Body of pancreas (tissue), 4 donors: Measurements from ENCODE around the gene ZNF747. TPM values are rescaled to one million over a fixed set of nuclear protein-coding genes. Genes with fewer than 3 reads are reported as not detected.

ENCODE experiments used
- ATAC-seq: fragments of 150-250 bp; one replicate; pipeline ENCODE4 v1.9.1; 2016
- DNase-seq, 4 donors: peaks; one replicate each; pipeline ENCODE4 v3.0.0-alpha.2; 2019
- H3K27ac ChIP-seq, 4 donors: fragments of 200-600 bp; sonication (generic); 1 replicate in 3 of 4; 2 replicates in 1 of 4; pipeline versions ENCODE4 v1.5.1 to v1.6.1; 2016 to 2019; ENCODE audit warnings: mild to moderate bottlenecking in 1 of 4, mixed read lengths in 1 of 4, moderate library complexity in 1 of 4
- H3K27me3 ChIP-seq, 2 donors: fragments of 200-600 bp; sonication (generic); one replicate each; pipeline ENCODE4 v1.6.0; 2016; ENCODE audit warnings: mild to moderate bottlenecking in 1 of 2
- H3K36me3 ChIP-seq, 2 donors: fragments of 200-600 bp; sonication (generic); replicated peaks in 1 of 2; 2 replicates each; pipeline ENCODE4 v1.5.1; 2016; ENCODE audit warnings: low read depth in 2 of 2; ENCODE audit not compliant: insufficient read depth in 1 of 2
- H3K4me1 ChIP-seq: fragments of 200-600 bp; sonication (generic); one replicate; pipeline ENCODE4 v1.6.0; 2016
- H3K4me3 ChIP-seq, 2 donors: fragments of 200-600 bp; sonication (generic); 1 replicate in 1 of 2; 2 replicates in 1 of 2; pipeline ENCODE4 v1.5.1; 2016 to 2019
- H3K9me3 ChIP-seq, 3 donors: fragments of 200-600 bp; sonication (generic); 1 replicate in 2 of 3; 2 replicates in 1 of 3; pipeline ENCODE4 v1.5.1; 2016
- POLR2A ChIP-seq, 3 donors: fragments of 450-650 bp; IDR thresholded peaks; one replicate each; pipeline ENCODE4 v1.6.1; 2016; ENCODE audit warnings: antibody characterized with exemption in 3 of 3, mild to moderate bottlenecking in 2 of 3
- WGBS, 2 donors: methylation state at CpG; one replicate each; pipeline ENCODE4 v1.1.5; 2017; 5-methylcytosine and 5-hydroxymethylcytosine counted together
- intact Hi-C: fragments of 100-400 bp; cut with DNase I; formaldehyde crosslinking; loops from one replicate; pipeline ENCODE4 v1.15.1; 2023
- total RNA-seq, 2 donors: library from RNA; depleted of rRNA; stranded (reverse); fragments of >200 nt; gene quantifications; one replicate each; pipeline ENCODE4 v1.1.0, GENCODE V29; 2016
- TF ChIP-seq, protein P1 (sequence below), 7 experiments: fragments of 450-650 bp in 4 of 7; fragments of 200-600 bp in 3 of 7; sonication (generic) in 3 of 7; IDR thresholded peaks; one replicate each; pipeline ENCODE4 v1.5.1; 2016 to 2019; ENCODE audit warnings: antibody characterized with exemption in 7 of 7

ZNF747 gene
- total RNA-seq, 2 donors from 2014 or later, result 10.2 to 11.4 TPM

- WGBS, 2 donors, result 79 to 89% methylated on average over 3 of the region's 3 CpGs
- TF ChIP-seq, protein P1, sequence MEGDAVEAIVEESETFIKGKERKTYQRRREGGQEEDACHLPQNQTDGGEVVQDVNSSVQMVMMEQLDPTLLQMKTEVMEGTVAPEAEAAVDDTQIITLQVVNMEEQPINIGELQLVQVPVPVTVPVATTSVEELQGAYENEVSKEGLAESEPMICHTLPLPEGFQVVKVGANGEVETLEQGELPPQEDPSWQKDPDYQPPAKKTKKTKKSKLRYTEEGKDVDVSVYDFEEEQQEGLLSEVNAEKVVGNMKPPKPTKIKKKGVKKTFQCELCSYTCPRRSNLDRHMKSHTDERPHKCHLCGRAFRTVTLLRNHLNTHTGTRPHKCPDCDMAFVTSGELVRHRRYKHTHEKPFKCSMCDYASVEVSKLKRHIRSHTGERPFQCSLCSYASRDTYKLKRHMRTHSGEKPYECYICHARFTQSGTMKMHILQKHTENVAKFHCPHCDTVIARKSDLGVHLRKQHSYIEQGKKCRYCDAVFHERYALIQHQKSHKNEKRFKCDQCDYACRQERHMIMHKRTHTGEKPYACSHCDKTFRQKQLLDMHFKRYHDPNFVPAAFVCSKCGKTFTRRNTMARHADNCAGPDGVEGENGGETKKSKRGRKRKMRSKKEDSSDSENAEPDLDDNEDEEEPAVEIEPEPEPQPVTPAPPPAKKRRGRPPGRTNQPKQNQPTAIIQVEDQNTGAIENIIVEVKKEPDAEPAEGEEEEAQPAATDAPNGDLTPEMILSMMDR (IDR thresholded peaks at IDR 0.05), result no peak
- no peak for TF ChIP-seq POLR2A (IDR thresholded peaks at IDR 0.05)
- H3K4me3 ChIP-seq, result no peak overlapping the region
- DNase-seq (no peak), ATAC-seq (no peak)
- H3K4me1 ChIP-seq, result peaks cover 11% of the 10 kb centered on the region
- no peaks in the 10 kb centered on the region for H3K9me3 ChIP-seq
- H3K27me3 ChIP-seq, result no peaks in the 10 kb centered on the region
- intact Hi-C loops, result no loop called here
- H3K36me3 ChIP-seq, result peaks cover 0 to 2% of the 10 kb centered on the region in 2 donors
- H3K27ac ChIP-seq, result no peak overlapping the region
Observed at GRCh38 chr16:30551781-30552180, 17.1 kb upstream of the ZNF747 start.

DNA sequence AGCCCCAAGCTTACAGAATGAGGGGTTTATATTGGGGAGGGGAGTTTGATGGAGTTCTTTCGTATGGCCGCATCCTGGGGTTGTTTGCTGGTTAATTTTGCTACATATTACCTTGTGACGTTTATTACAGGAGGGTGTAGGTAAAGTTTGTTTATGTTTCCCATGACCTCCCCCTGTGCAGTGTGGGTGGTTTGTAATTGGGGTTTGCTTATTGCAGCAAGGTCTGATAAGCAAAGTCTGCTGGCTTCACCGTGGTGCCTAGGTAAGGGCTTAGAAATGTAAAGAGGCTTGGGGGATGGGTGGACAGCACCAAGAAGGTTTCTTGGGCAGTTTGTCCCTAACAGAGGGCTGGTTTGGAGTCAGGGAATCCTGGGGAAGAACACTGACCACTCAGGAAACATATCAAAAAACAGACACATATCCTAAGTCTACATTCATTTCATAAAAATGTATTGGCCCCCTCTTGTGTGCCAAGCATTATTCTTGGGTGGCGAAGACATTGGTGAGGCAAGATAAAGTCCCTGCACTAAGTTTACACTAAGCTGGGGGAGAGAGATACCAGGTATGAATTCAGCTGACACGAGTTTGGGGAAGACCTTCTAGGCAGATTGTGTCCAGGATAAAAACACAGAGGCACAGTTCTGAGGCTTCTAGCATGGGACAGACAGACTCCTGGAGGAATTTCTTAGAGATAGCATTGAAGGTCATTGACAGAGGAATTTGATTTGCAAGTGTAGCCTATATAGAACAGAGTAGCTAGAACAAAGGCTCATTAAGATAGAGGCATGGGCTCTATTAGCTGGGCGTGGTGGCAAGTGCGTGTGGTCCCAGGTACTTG is 14.0 kb upstream of the ZNF747 start:
- Histone ChIP-seq H3K27ac (no peak overlapping the region), H3K9me3 (no peaks in the 10 kb centered on the region), H3K4me1 (no peaks in the 10 kb centered on the region), H3K4me3 (no peak overlapping the region), H3K36me3 (no peaks in the 10 kb centered on the region), H3K27me3 (no peaks in the 10 kb centered on the region)
- ATAC-seq, result no peak
- intact Hi-C loops, result no loop called here
- 63 to 68% methylated on average over 8 of the region's 8 CpGs for WGBS, 2 donors
- no peak for TF ChIP-seq POLR2A (IDR thresholded peaks at IDR 0.05)
- TF ChIP-seq, protein P1 (IDR thresholded peaks at IDR 0.05), result no peak
- DNase-seq, result no peak

DNA sequence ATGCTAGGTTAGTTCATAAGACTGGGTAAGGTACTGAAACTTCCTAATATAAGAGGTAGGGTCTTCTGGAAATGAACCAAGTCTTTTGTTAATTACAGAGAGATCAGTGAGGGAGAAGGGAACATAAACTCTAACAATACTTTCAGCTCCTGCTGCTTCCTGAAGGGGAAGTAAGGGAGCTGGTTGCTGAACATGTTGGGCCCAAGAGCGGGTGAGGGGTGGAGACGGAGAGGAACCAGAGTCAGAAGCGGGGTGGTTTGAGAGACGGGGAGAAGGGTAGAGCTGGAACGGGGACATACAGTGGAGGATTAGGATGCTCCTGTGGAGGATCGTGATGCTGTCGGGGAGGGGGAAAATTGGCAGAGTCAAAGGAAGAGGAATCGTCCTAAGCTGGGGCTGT is 11.5 kb upstream of the ZNF747 start:
- Histone ChIP-seq H3K36me3 (no peaks in the 10 kb centered on the region), H3K27ac (no peak overlapping the region), H3K4me1 (peaks cover 11% of the 10 kb centered on the region), H3K27me3 (no peaks in the 10 kb centered on the region), H3K4me3 (no peak overlapping the region), H3K9me3 (no peaks in the 10 kb centered on the region)
- no peak for TF ChIP-seq POLR2A (IDR thresholded peaks at IDR 0.05)
- TF ChIP-seq, protein P1 (IDR thresholded peaks at IDR 0.05), result no peak
- no peak for ATAC-seq
- no peak for DNase-seq
- 66 to 84% methylated on average over 8 of the region's 8 CpGs for WGBS, 2 donors
- intact Hi-C loops, result no loop called here

DNA sequence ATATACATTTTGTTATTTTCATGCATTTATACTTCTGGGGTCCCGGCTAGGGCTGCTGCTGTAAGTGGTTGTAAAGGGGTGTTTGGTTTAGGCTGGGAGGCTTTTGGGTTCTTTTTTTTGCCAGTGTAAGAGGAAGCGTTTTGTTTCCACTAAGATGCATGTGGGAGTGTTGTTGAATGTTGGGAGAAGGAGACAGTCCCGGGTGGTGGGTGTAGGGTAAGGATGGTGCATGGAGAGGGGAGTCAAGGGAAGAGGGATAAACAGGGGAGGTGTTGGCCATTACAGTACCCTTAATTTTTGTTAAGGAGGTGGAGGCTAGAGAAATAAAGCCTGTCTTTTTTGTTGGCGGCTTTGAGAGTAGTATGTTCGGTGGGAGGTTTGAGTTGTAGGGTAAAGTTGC is 8.4 kb upstream of the ZNF747 start:
- ATAC-seq, result no peak
- Histone ChIP-seq H3K36me3 (no peaks in the 10 kb centered on the region), H3K4me1 (peaks cover 28% of the 10 kb centered on the region), H3K4me3 (no peak overlapping the region), H3K27ac (no peak overlapping the region), H3K27me3 (no peaks in the 10 kb centered on the region), H3K9me3 (no peaks in the 10 kb centered on the region)
- intact Hi-C loops, result no loop called here
- no peak for DNase-seq
- WGBS, 2 donors, result 82 to 90% methylated on average over 5 of the region's 5 CpGs
- no peak for TF ChIP-seq POLR2A (IDR thresholded peaks at IDR 0.05)
- TF ChIP-seq, protein P1 (IDR thresholded peaks at IDR 0.05), result no peak
